ENCODE data around the gene SPARC. TPM values are rescaled to one million over a fixed set of nuclear protein-coding genes. Genes with fewer than 3 reads are reported as not detected.

SPARC gene
- total RNA-seq, 6 experiments from 2014 or later: 62.2 to 277 (median 109) TPM

DNA sequence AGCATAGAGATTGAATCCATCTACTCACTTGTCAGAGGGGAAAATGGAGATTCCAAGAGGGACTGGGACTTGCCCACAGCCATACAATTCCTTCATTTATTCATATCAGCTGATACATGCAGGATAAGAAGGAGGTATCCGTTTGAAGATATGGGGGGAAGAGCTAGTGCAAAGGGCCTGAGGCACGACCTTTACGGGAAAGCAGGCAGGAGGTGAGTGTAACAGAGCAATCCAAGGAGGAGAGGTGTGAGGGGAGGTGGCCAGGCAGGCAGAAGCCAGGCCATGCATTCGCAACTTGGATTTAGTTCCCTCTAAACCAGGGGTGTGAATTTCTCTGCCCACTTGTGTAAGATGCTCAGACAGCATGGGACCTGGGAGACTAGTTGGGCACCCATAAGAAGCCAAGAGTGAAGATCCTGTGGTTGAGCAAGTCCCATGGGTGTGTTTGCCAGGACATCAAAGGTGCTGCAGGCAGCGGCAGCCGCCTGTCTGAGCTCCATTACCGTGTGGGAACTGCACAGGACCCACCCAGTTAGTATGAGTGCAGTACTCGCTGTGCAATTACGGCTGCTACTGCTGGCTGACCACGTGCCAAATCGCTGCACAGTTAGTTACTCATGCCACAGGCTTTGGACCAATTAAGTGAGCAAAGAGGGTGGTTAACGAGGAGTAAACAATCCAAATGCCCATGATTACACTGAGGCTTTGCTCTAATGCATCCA lies 64.2 kb downstream of the SPARC start:
- intact Hi-C loops (cut with DNase I): no loop called here
- 37% methylated on average over 2 of the region's 12 CpGs for WGBS (ENCODE audit: insufficient coverage, low coverage, low lambda C conversion rate, missing lambda C conversion rate)
- Histone ChIP-seq H3K36me3 (no peaks in the 10 kb centered on the region), H3K27ac (no peak overlapping the region), H3K27me3 (no peaks in the 10 kb centered on the region), H3K4me3 (no peak overlapping the region), H3K4me1 (no peaks in the 10 kb centered on the region), H3K9me3 (no peaks in the 10 kb centered on the region)
- ATAC-seq: no peak
- no peak for DNase-seq
- TF ChIP-seq POLR2A (IDR thresholded peaks at IDR 0.05): no peak
- TF ChIP-seq CTCF (IDR thresholded peaks at IDR 0.05): no peak

GRCh38 chr5:151620461-151620840 lies 66.3 kb downstream of the SPARC start:
- Histone ChIP-seq H3K36me3 (no peaks in the 10 kb centered on the region), H3K27me3 (no peaks in the 10 kb centered on the region), H3K4me1 (no peaks in the 10 kb centered on the region), H3K27ac (no peak overlapping the region), H3K4me3 (no peak overlapping the region), H3K9me3 (no peaks in the 10 kb centered on the region)
- 82% methylated on average over 3 of the region's 6 CpGs for WGBS (ENCODE audit: insufficient coverage, low coverage, low lambda C conversion rate, missing lambda C conversion rate)
- no peak for TF ChIP-seq POLR2A (IDR thresholded peaks at IDR 0.05)
- no peak for TF ChIP-seq CTCF (IDR thresholded peaks at IDR 0.05)
- ATAC-seq (no peak), DNase-seq (no peak)
- intact Hi-C loops (cut with DNase I): no loop called here

GRCh38 chr5:151619812-151620460 lies 66.8 kb downstream of the SPARC start:
- no peaks in the 10 kb centered on the region for H3K36me3 ChIP-seq
- H3K27ac ChIP-seq: no peak overlapping the region
- TF ChIP-seq CTCF (IDR thresholded peaks at IDR 0.05) (no peak), POLR2A (IDR thresholded peaks at IDR 0.05) (no peak)
- H3K4me3 ChIP-seq: no peak overlapping the region
- no peak for ATAC-seq
- H3K27me3 ChIP-seq: no peaks in the 10 kb centered on the region
- DNase-seq: no peak
- intact Hi-C loops (cut with DNase I): no loop called here
- H3K9me3 ChIP-seq: no peaks in the 10 kb centered on the region
- WGBS (ENCODE audit: insufficient coverage, low coverage, low lambda C conversion rate, missing lambda C conversion rate): 35% methylated on average over 3 of the region's 6 CpGs
- no peaks in the 10 kb centered on the region for H3K4me1 ChIP-seq

DNA sequence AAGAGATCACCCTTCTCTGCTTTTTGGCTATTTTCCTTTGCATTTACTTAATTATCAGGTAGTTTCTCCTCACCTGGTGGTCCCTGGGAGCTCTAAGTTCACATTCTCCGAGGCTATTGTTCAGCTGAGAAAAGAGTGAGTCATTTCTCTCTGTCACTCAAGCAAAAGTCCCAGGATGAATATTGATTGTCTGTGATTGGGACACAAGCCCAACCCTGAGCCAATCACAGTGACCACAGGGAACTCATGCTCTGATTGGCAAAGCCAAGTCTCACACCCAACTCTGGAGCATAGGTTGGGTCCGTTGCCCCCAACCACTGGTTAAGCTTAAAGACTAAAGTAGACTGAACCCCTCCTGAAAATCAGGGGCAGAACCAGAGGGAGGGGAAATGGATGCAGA lies 67.8 kb downstream of the SPARC start:
- no peaks in the 10 kb centered on the region for H3K9me3 ChIP-seq
- no peak overlapping the region for H3K27ac ChIP-seq
- H3K4me1 ChIP-seq: no peaks in the 10 kb centered on the region
- ATAC-seq (no peak), DNase-seq (no peak)
- H3K36me3 ChIP-seq: no peaks in the 10 kb centered on the region
- no peaks in the 10 kb centered on the region for H3K27me3 ChIP-seq
- 23% methylated on average over 1 of the region's 2 CpGs for WGBS (ENCODE audit: insufficient coverage, low coverage, low lambda C conversion rate, missing lambda C conversion rate)
- no peak overlapping the region for H3K4me3 ChIP-seq
- intact Hi-C loops (cut with DNase I): no loop called here
- TF ChIP-seq CTCF (IDR thresholded peaks at IDR 0.05): no peak
- TF ChIP-seq POLR2A (IDR thresholded peaks at IDR 0.05): no peak
